Gastroesophageal sphincter (tissue), 4 donors: Measurements from ENCODE around the gene NRXN2. TPM values are rescaled to one million over a fixed set of nuclear protein-coding genes. Genes with fewer than 3 reads are reported as not detected.

Experiments used
- ATAC-seq: fragments of 150-250 bp; one replicate; pipeline ENCODE4 v1.9.1; 2016; ENCODE audit warnings: mild to moderate bottlenecking, moderate library complexity
- H3K27ac ChIP-seq, 4 donors: fragments of 200-600 bp; sonication (generic) in 3 of 4; 1 replicate in 3 of 4; 2 replicates in 1 of 4; pipeline ENCODE4 v1.5.1; 2016 to 2019
- H3K27me3 ChIP-seq: fragments of 200-600 bp; sonication (generic); one replicate; pipeline ENCODE4 v1.5.1; 2019
- H3K36me3 ChIP-seq, 2 donors: fragments of 200-600 bp; sonication (generic); one replicate each; pipeline ENCODE4 v1.5.1; 2019; ENCODE audit warnings: control low read depth in 1 of 2
- H3K4me1 ChIP-seq, 3 donors: fragments of 200-600 bp; sonication (generic); 1 replicate in 2 of 3; 2 replicates in 1 of 3; pipeline ENCODE4 v1.5.1; 2016 to 2019; ENCODE audit warnings: control low read depth in 2 of 3
- H3K4me3 ChIP-seq, 2 donors: fragments of 200-600 bp; sonication (generic); one replicate each; pipeline ENCODE4 v1.5.1; 2019; ENCODE audit warnings: mild to moderate bottlenecking in 1 of 2, moderate library complexity in 1 of 2
- H3K9me3 ChIP-seq, 3 donors: fragments of 200-600 bp; sonication (generic); one replicate each; pipeline ENCODE4 v1.5.1; 2017 to 2019; ENCODE audit warnings: control low read depth in 2 of 3
- EP300 ChIP-seq: sonication (generic); formaldehyde crosslinking; IDR thresholded peaks from one replicate; pipeline ENCODE4 v1.6.1; 2017; ENCODE audit warnings: antibody characterized with exemption, mild to moderate bottlenecking
- POLR2A ChIP-seq, 2 donors: fragments of 450-650 bp; IDR thresholded peaks; one replicate each; pipeline ENCODE4 v1.6.1; 2017; ENCODE audit warnings: antibody characterized with exemption in 2 of 2, mild to moderate bottlenecking in 2 of 2, moderate library complexity in 1 of 2
- POLR2AphosphoS5 ChIP-seq: sonication (generic); formaldehyde crosslinking; IDR thresholded peaks from one replicate; pipeline ENCODE4 v1.6.1; 2017; ENCODE audit warnings: antibody characterized with exemption
- WGBS, 2 donors: methylation state at CpG; one replicate each; pipeline ENCODE4 v1.1.5; 2018; ENCODE audit warnings: low coverage in 1 of 2; 5-methylcytosine and 5-hydroxymethylcytosine counted together
- total RNA-seq, 4 donors: library from RNA; depleted of rRNA; stranded (reverse); fragments of >200 nt; gene quantifications; one replicate each; pipeline ENCODE4 v1.1.0, GENCODE V29; 2016
- TF ChIP-seq, protein P1 (sequence below), 4 experiments: fragments of 200-600 bp in 2 of 4; fragments of 450-650 bp in 2 of 4; sonication (generic) in 1 of 4; IDR thresholded peaks; one replicate each; pipeline ENCODE4 v1.5.1; 2017 to 2019; ENCODE audit warnings: antibody characterized with exemption in 4 of 4, mild to moderate bottlenecking in 2 of 4, moderate library complexity in 2 of 4

NRXN2 gene
- total RNA-seq, 4 donors from 2014 or later = 3.4 to 25.4 (median 5.0) TPM

GRCh38 chr11:64769283-64769682 lies 46.3 kb upstream of the NRXN2 start:
- WGBS, 2 donors = 84 to 90% methylated on average over 2 to 6 of the region's 6 CpGs
- Histone ChIP-seq H3K27ac (peak overlapping the region in 1 of 4 donors; percentile 32), H3K4me1 (peaks cover 20 to 89% (median 23%) of the 10 kb centered on the region in 3 donors), H3K4me3 (no peak overlapping the region), H3K36me3 (peaks cover 34 to 100% of the 10 kb centered on the region in 2 donors), H3K27me3 (no peaks in the 10 kb centered on the region), H3K9me3 (no peaks in the 10 kb centered on the region)
- no peak for ATAC-seq
- TF ChIP-seq, protein P1, sequence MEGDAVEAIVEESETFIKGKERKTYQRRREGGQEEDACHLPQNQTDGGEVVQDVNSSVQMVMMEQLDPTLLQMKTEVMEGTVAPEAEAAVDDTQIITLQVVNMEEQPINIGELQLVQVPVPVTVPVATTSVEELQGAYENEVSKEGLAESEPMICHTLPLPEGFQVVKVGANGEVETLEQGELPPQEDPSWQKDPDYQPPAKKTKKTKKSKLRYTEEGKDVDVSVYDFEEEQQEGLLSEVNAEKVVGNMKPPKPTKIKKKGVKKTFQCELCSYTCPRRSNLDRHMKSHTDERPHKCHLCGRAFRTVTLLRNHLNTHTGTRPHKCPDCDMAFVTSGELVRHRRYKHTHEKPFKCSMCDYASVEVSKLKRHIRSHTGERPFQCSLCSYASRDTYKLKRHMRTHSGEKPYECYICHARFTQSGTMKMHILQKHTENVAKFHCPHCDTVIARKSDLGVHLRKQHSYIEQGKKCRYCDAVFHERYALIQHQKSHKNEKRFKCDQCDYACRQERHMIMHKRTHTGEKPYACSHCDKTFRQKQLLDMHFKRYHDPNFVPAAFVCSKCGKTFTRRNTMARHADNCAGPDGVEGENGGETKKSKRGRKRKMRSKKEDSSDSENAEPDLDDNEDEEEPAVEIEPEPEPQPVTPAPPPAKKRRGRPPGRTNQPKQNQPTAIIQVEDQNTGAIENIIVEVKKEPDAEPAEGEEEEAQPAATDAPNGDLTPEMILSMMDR (IDR thresholded peaks at IDR 0.05) = no peak

DNA sequence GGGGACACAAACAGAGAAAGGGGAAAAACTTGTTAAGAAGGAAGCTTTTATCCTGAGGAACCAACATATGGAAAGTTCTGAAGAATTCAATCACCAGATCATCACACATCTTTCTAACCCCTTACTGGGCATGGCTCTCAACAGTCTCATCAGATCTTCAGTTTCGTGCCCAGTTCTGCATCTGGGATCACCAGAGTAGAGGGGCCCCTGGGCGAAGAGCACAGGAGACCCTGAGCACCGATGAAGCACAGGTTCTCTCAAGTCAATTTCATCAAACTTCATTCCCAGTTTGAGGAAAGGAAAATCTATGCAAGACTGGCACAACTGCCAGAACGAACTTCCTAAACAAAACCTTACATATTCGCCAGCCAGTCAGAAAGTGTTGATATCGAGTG lies 45.3 kb upstream of the NRXN2 start:
- Histone ChIP-seq H3K9me3 (no peaks in the 10 kb centered on the region), H3K4me1 (peaks cover 17 to 89% (median 28%) of the 10 kb centered on the region in 3 donors), H3K36me3 (peaks cover 29 to 100% of the 10 kb centered on the region in 2 donors), H3K27me3 (no peaks in the 10 kb centered on the region), H3K4me3 (no peak overlapping the region), H3K27ac (peak overlapping the region in 3 of 4 donors; percentile 77 to 86 (median 82))
- ATAC-seq = no peak
- TF ChIP-seq, protein P1 (IDR thresholded peaks at IDR 0.05) = no peak
- no peak for TF ChIP-seq POLR2A (IDR thresholded peaks at IDR 0.05)
- TF ChIP-seq POLR2AphosphoS5 = no peak
- TF ChIP-seq EP300 = no peak
- 69 to 75% methylated on average over 3 to 6 of the region's 6 CpGs for WGBS, 2 donors

GRCh38 chr11:64767344-64768299 lies 44.6 kb upstream of the NRXN2 start:
- TF ChIP-seq POLR2AphosphoS5 (peak; percentile 24), EP300 (no peak), POLR2A (IDR thresholded peaks at IDR 0.05) (no peak)
- TF ChIP-seq, protein P1 (IDR thresholded peaks at IDR 0.05) = peak in 3 of 4 experiments; percentile 77 to 85 (median 80)
- H3K36me3 ChIP-seq = peaks cover 23 to 100% of the 10 kb centered on the region in 2 donors
- WGBS, 2 donors = 75 to 88% methylated on average over 1 to 4 of the region's 19 CpGs
- H3K27me3 ChIP-seq = no peaks in the 10 kb centered on the region
- peak; percentile 53 for ATAC-seq
- H3K4me3 ChIP-seq = no peak overlapping the region
- H3K27ac ChIP-seq = peak overlapping the region; percentile 4 to 86 (median 80)
- H3K9me3 ChIP-seq = no peaks in the 10 kb centered on the region
- H3K4me1 ChIP-seq = peaks cover 10 to 89% (median 28%) of the 10 kb centered on the region in 3 donors

DNA sequence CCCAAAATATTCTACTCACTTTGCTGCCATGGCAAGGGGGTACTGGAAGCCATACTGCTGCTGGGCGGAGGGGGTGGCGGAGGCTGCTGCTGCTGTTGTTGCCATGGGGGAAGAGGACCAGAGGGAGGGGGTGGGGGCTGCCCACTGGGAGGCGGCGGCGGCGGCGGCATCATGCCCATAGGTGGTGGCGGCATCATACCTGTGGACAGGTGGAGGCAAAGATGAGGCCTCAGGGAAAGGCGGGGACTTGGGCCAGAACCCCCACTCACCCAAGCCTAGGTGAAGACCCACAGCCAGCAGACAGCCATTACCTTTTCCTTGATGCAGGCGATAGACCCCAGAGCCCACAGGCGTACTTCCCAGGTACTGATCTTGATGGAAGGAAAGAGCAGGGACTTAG lies 43.9 kb upstream of the NRXN2 start:
- Histone ChIP-seq H3K27me3 (no peaks in the 10 kb centered on the region), H3K36me3 (peaks cover 23 to 98% of the 10 kb centered on the region in 2 donors), H3K4me3 (no peak overlapping the region), H3K9me3 (no peaks in the 10 kb centered on the region), H3K4me1 (peaks cover 6 to 89% (median 31%) of the 10 kb centered on the region in 3 donors), H3K27ac (peak overlapping the region; percentile 4 to 86 (median 80))
- no peak for ATAC-seq
- TF ChIP-seq POLR2A (IDR thresholded peaks at IDR 0.05) (no peak), POLR2AphosphoS5 (no peak), EP300 (no peak)
- TF ChIP-seq, protein P1 (IDR thresholded peaks at IDR 0.05) = no peak
- WGBS, 2 donors = no CpG with 5 or more reads among the region's 11 CpGs
